Astrocyte of the cerebellum (primary cell): Measurements from ENCODE around the gene RIPOR2.

Experiments
- DNase-seq: peaks from one replicate; pipeline ENCODE4 v3.0.0-alpha.2; 2011; ENCODE audit warnings: low read depth
- H3K4me3 ChIP-seq: 2 replicates; pipeline ENCODE4 v1.5.1; 2011; ENCODE audit warnings: mild to moderate bottlenecking, low read depth, low read length, moderate library complexity
- CTCF ChIP-seq: IDR thresholded peaks from 2 replicates; pipeline ENCODE4 v1.5.1; 2012; ENCODE audit warnings: low read length, low read depth, moderate library complexity, mild to moderate bottlenecking; ENCODE audit errors: missing control alignments
- in situ Hi-C: cut with HindIII; loops from 2 replicates; pipeline ENCODE4 v1.10.0; 2017; ENCODE audit warnings: low sequenced_read_pairs

RIPOR2 gene

GRCh38 chr6:24818346-24818745 is 117.4 kb downstream of the RIPOR2 start:
- DNase-seq = no peak
- no peak overlapping the region for H3K4me3 ChIP-seq
- in situ Hi-C loops = no loop called here
- TF ChIP-seq CTCF = no peak

GRCh38 chr6:24809728-24810127 is 126.0 kb downstream of the RIPOR2 start:
- DNase-seq = no peak
- H3K4me3 ChIP-seq = no peak overlapping the region
- in situ Hi-C loops = no loop called here
- no peak for TF ChIP-seq CTCF

- DNase-seq = no peak
- in situ Hi-C loops = no loop called here
- no peak for TF ChIP-seq CTCF
- H3K4me3 ChIP-seq = no peak overlapping the region
Measured at GRCh38 chr6:24807584-24807983, 128.2 kb downstream of the RIPOR2 start.

- DNase-seq = no peak
- no peak for TF ChIP-seq CTCF
- in situ Hi-C loops = no loop called here
- no peak overlapping the region for H3K4me3 ChIP-seq
Measured at GRCh38 chr6:24802271-24803059, 133.3 kb downstream of the RIPOR2 start.

- no peak overlapping the region for H3K4me3 ChIP-seq
- DNase-seq = no peak
- in situ Hi-C loops = no loop called here
- no peak for TF ChIP-seq CTCF
Measured at GRCh38 chr6:24799541-24799915, 136.2 kb downstream of the RIPOR2 start.

GRCh38 chr6:24798740-24799540 is 136.8 kb downstream of the RIPOR2 start, which contains the start of gene ARMH2:
Gene ARMH2, minus strand, starts transcription at chr6:24798917. Its CDS starts 60 bp downstream, at chr6:24798857.
- no peak for TF ChIP-seq CTCF
- no peak within 1 kb of the TSS for H3K4me3 ChIP-seq
- in situ Hi-C loops = no loop called here
- no peak for DNase-seq
